Measurements from ENCODE around the gene CCR9. TPM values are rescaled to one million over a fixed set of nuclear protein-coding genes. Genes with fewer than 3 reads are reported as not detected.

Gene CCR9
- total and polyA plus RNA-seq, 10 of the 15 experiments (the other 5 are each of a cell fraction or from before 2014, with no cell fraction given) = 0.05 to 3.9 (median 2.4) TPM

GRCh38 chr3:45909542-45909941 is 23.2 kb downstream of the CCR9 start (continued):
- TF ChIP-seq, protein P1, sequence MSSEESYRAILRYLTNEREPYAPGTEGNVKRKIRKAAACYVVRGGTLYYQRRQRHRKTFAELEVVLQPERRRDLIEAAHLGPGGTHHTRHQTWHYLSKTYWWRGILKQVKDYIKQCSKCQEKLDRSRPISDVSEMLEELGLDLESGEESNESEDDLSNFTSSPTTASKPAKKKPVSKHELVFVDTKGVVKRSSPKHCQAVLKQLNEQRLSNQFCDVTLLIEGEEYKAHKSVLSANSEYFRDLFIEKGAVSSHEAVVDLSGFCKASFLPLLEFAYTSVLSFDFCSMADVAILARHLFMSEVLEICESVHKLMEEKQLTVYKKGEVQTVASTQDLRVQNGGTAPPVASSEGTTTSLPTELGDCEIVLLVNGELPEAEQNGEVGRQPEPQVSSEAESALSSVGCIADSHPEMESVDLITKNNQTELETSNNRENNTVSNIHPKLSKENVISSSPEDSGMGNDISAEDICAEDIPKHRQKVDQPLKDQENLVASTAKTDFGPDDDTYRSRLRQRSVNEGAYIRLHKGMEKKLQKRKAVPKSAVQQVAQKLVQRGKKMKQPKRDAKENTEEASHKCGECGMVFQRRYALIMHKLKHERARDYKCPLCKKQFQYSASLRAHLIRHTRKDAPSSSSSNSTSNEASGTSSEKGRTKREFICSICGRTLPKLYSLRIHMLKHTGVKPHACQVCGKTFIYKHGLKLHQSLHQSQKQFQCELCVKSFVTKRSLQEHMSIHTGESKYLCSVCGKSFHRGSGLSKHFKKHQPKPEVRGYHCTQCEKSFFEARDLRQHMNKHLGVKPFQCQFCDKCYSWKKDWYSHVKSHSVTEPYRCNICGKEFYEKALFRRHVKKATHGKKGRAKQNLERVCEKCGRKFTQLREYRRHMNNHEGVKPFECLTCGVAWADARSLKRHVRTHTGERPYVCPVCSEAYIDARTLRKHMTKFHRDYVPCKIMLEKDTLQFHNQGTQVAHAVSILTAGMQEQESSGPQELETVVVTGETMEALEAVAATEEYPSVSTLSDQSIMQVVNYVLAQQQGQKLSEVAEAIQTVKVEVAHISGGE (CRISPR knock-in tag; IDR thresholded peaks at IDR 0.05) = no peak
- TF ChIP-seq RFX5 (IDR thresholded peaks at IDR 0.05; ENCODE audit: low read depth, low read length) = no peak
- no peak for TF ChIP-seq ZNF274 (IDR thresholded peaks at IDR 0.05; ENCODE audit: insufficient read depth, insufficient read length)
- TF ChIP-seq RUNX3 (IDR thresholded peaks at IDR 0.05; ENCODE audit: low read length) = peak; percentile 73
- no peak for TF ChIP-seq ESRRA (IDR thresholded peaks at IDR 0.05; ENCODE audit: low read length)
- TF ChIP-seq DPF2 (IDR thresholded peaks at IDR 0.05) = 0 out of 2 replicates have a peak, but pooled peaks have one; percentile 27
- TF ChIP-seq, protein P2, sequence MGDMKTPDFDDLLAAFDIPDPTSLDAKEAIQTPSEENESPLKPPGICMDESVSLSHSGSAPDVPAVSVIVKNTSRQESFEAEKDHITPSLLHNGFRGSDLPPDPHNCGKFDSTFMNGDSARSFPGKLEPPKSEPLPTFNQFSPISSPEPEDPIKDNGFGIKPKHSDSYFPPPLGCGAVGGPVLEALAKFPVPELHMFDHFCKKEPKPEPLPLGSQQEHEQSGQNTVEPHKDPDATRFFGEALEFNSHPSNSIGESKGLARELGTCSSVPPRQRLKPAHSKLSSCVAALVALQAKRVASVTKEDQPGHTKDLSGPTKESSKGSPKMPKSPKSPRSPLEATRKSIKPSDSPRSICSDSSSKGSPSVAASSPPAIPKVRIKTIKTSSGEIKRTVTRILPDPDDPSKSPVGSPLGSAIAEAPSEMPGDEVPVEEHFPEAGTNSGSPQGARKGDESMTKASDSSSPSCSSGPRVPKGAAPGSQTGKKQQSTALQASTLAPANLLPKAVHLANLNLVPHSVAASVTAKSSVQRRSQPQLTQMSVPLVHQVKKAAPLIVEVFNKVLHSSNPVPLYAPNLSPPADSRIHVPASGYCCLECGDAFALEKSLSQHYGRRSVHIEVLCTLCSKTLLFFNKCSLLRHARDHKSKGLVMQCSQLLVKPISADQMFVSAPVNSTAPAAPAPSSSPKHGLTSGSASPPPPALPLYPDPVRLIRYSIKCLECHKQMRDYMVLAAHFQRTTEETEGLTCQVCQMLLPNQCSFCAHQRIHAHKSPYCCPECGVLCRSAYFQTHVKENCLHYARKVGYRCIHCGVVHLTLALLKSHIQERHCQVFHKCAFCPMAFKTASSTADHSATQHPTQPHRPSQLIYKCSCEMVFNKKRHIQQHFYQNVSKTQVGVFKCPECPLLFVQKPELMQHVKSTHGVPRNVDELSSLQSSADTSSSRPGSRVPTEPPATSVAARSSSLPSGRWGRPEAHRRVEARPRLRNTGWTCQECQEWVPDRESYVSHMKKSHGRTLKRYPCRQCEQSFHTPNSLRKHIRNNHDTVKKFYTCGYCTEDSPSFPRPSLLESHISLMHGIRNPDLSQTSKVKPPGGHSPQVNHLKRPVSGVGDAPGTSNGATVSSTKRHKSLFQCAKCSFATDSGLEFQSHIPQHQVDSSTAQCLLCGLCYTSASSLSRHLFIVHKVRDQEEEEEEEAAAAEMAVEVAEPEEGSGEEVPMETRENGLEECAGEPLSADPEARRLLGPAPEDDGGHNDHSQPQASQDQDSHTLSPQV (IDR thresholded peaks at IDR 0.05) = no peak
- TF ChIP-seq SMAD5 (IDR thresholded peaks at IDR 0.05; ENCODE audit: low read depth) = no peak
- TF ChIP-seq SMARCA5 (IDR thresholded peaks at IDR 0.05) = no peak
- no peak for TF ChIP-seq EP300 (IDR thresholded peaks at IDR 0.05; ENCODE audit: borderline replicate concordance in 1 of 2, control insufficient read depth in 1 of 2, low read depth in 2 of 2, low read length in 2 of 2)
- TF ChIP-seq SIX5 (IDR thresholded peaks at IDR 0.05; ENCODE audit: low read depth, low read length, severe bottlenecking) = no peak
- TF ChIP-seq SMAD1 (IDR thresholded peaks at IDR 0.05; ENCODE audit: low read depth, partially characterized antibody) = no peak
- TF ChIP-seq HDAC2 (IDR thresholded peaks at IDR 0.05) = no peak
